Liver (tissue), 9 donors: Measurements from ENCODE around the gene C14orf180. TPM values are rescaled to one million over a fixed set of nuclear protein-coding genes. Genes with fewer than 3 reads are reported as not detected.

Experiments
- DNase-seq: peaks from one replicate; pipeline ENCODE4 v3.0.0-alpha.2; 2017; ENCODE audit warnings: low spot score
- H3K27ac ChIP-seq, 2 donors: one replicate each; pipeline ENCODE4 v1.7.0; 2013; ENCODE audit warnings: inconsistent platforms in 2 of 2, low read length in 2 of 2, control low read depth in 1 of 2, low read depth in 1 of 2, mild to moderate bottlenecking in 1 of 2
- H3K27me3 ChIP-seq, 4 donors: one replicate each; pipeline versions ENCODE4 v1.6.1 to v1.7.0; 2013; ENCODE audit warnings: low read length in 3 of 4, inconsistent platforms in 1 of 4, mild to moderate bottlenecking in 1 of 4, moderate library complexity in 1 of 4; ENCODE audit not compliant: control insufficient read depth in 4 of 4, insufficient read depth in 4 of 4
- H3K36me3 ChIP-seq, 4 donors: one replicate each; pipeline versions ENCODE4 v1.6.1 to v1.7.0; 2013; ENCODE audit warnings: low read length in 3 of 4, mild to moderate bottlenecking in 3 of 4, low read depth in 1 of 4, moderate library complexity in 1 of 4; ENCODE audit not compliant: control insufficient read depth in 4 of 4, insufficient read depth in 3 of 4
- H3K4me1 ChIP-seq, 4 donors: one replicate each; pipeline versions ENCODE4 v1.6.1 to v1.7.0; 2013; ENCODE audit warnings: low read length in 3 of 4, mild to moderate bottlenecking in 3 of 4, moderate library complexity in 1 of 4; ENCODE audit not compliant: control insufficient read depth in 4 of 4, insufficient read depth in 4 of 4
- H3K4me3 ChIP-seq, 3 donors: one replicate each; pipeline versions ENCODE4 v1.6.1 to v1.7.0; 2013; ENCODE audit warnings: low read length in 3 of 3, control low read depth in 1 of 3, low read depth in 1 of 3, mild to moderate bottlenecking in 1 of 3
- H3K9ac ChIP-seq, 2 donors: one replicate each; pipeline ENCODE4 v1.7.0; 2013; ENCODE audit warnings: low read length in 2 of 2, mild to moderate bottlenecking in 2 of 2, moderate library complexity in 2 of 2, control low read depth in 1 of 2, low read depth in 1 of 2
- H3K9me3 ChIP-seq, 4 donors: one replicate each; pipeline versions ENCODE4 v1.6.1 to v1.7.0; 2013; ENCODE audit warnings: low read length in 3 of 4; ENCODE audit not compliant: control insufficient read depth in 4 of 4
- EGR1 ChIP-seq, 2 donors: IDR thresholded peaks; 2 replicates each; pipeline ENCODE4 v1.6.1; 2016 to 2018; ENCODE audit warnings: antibody characterized with exemption in 2 of 2, low read depth in 2 of 2
- FOXA1 ChIP-seq: IDR thresholded peaks from 2 replicates; pipeline ENCODE4 v1.6.1; 2016; ENCODE audit warnings: antibody characterized with exemption
- FOXA2 ChIP-seq: IDR thresholded peaks from 2 replicates; pipeline ENCODE4 v1.6.1; 2016; ENCODE audit warnings: antibody characterized with exemption
- GABPA ChIP-seq, 2 donors: IDR thresholded peaks in 1 of 2; conservative IDR thresholded peaks in 1 of 2; 2 replicates each; pipeline ENCODE4 v1.6.1; 2016; ENCODE audit warnings: antibody characterized with exemption in 2 of 2, mild to moderate bottlenecking in 1 of 2, moderate library complexity in 1 of 2
- HNF4A ChIP-seq, 2 donors: conservative IDR thresholded peaks; 2 replicates each; pipeline ENCODE4 v1.6.1; 2016; ENCODE audit warnings: antibody characterized with exemption in 2 of 2, mild to moderate bottlenecking in 2 of 2
- HNF4G ChIP-seq: IDR thresholded peaks from 2 replicates; pipeline ENCODE4 v1.6.1; 2016; ENCODE audit warnings: antibody characterized with exemption
- JUND ChIP-seq, 2 donors: IDR thresholded peaks; 2 replicates each; pipeline ENCODE4 v1.6.1; 2016; ENCODE audit warnings: antibody characterized with exemption in 2 of 2
- MAX ChIP-seq: IDR thresholded peaks from 2 replicates; pipeline ENCODE4 v1.6.1; 2016; ENCODE audit warnings: antibody characterized with exemption
- NR2F2 ChIP-seq: IDR thresholded peaks from 2 replicates; pipeline ENCODE4 v1.6.1; 2016; ENCODE audit warnings: antibody characterized with exemption
- RAD21 ChIP-seq, 2 donors: IDR thresholded peaks; 2 replicates each; pipeline ENCODE4 v1.6.1; 2016; ENCODE audit warnings: antibody characterized with exemption in 2 of 2, mild to moderate bottlenecking in 2 of 2
- RXRA ChIP-seq, 2 donors: IDR thresholded peaks; 2 replicates each; pipeline ENCODE4 v1.6.1; 2017 to 2018; ENCODE audit warnings: antibody characterized with exemption in 2 of 2, mild to moderate bottlenecking in 1 of 2
- SP1 ChIP-seq: IDR thresholded peaks from 2 replicates; pipeline ENCODE4 v1.6.1; 2018; ENCODE audit warnings: antibody characterized with exemption, mild to moderate bottlenecking
- TAF1 ChIP-seq: conservative IDR thresholded peaks from 2 replicates; pipeline ENCODE4 v1.6.1; 2016; ENCODE audit warnings: antibody characterized with exemption, mild to moderate bottlenecking
- YY1 ChIP-seq: IDR thresholded peaks from 2 replicates; pipeline ENCODE4 v1.6.1; 2016; ENCODE audit warnings: antibody characterized with exemption, mild to moderate bottlenecking
- ZBTB33 ChIP-seq: IDR thresholded peaks from 2 replicates; pipeline ENCODE4 v1.6.1; 2016; ENCODE audit warnings: antibody characterized with exemption
- WGBS: extraction: QIAGEN DNeasy Blood & Tissue Kit; methylation state at CpG from one replicate; pipeline ENCODE4 v1.1.7; 2013; 5-methylcytosine and 5-hydroxymethylcytosine counted together
- polyA plus RNA-seq, 2 donors: library from polyadenylated mRNA; stranded (reverse) in 1 of 2; unstranded in 1 of 2; fragments of 200-250 nt in 1 of 2; fragments of >200 nt in 1 of 2; fragmentation: Nextera tagmentation in 1 of 2; extraction: Ambion mirVana in 1 of 2; gene quantifications; one replicate each; pipeline versions ENCODE4 v1.2.1 to v1.2.3, GENCODE V29; 2013 to 2015
- total RNA-seq, 2 donors: library from RNA; depleted of rRNA; stranded (reverse); fragments of >200 nt; gene quantifications; one replicate each; pipeline ENCODE4 v1.2.3, GENCODE V29; 2014
- TF ChIP-seq, protein P1 (sequence below): fragments of 150-350 bp; IDR thresholded peaks from 2 replicates; pipeline ENCODE4 v1.5.1; 2017; ENCODE audit warnings: improper control_type of control experiment, low read depth, low read length; ENCODE audit not compliant: missing input control
- TF ChIP-seq, protein P2 (sequence below): IDR thresholded peaks from 2 replicates; pipeline ENCODE4 v1.6.1; 2016; ENCODE audit warnings: antibody characterized with exemption, mild to moderate bottlenecking
- TF ChIP-seq, protein P3 (sequence below): IDR thresholded peaks from 2 replicates; pipeline ENCODE4 v1.6.1; 2016; ENCODE audit warnings: antibody characterized with exemption
- donor health status: healthy.
- donor health status: healthy.
- donor health status: healthy.
- donor health status: healthy.
- donor health status: healthy.

The C14orf180 gene
- total and polyA plus RNA-seq, 4 donors, result 0.09 to 4.0 (median 2.9) TPM

GRCh38 chr14:104546591-104547309 lies 32.8 kb upstream of the C14orf180 start:
- WGBS, result 73% methylated on average over 19 of the region's 19 CpGs

More at GRCh38 chr14:104546591-104547309, 32.8 kb upstream of the C14orf180 start:
- H3K27ac ChIP-seq, result no peak overlapping the region
- H3K9me3 ChIP-seq, result no peaks in the 10 kb centered on the region
- DNase-seq, result no peak
- no peaks in the 10 kb centered on the region for H3K4me1 ChIP-seq
- H3K4me3 ChIP-seq, result no peak overlapping the region
- H3K9ac ChIP-seq, result no peak overlapping the region
- H3K36me3 ChIP-seq, result no peaks in the 10 kb centered on the region
- H3K27me3 ChIP-seq, result peaks cover 0 to 14% (median 2%) of the 10 kb centered on the region in 4 donors
- TF ChIP-seq YY1 (no peak), JUND (IDR thresholded peaks at IDR 0.05) (no peak), RAD21 (IDR thresholded peaks at IDR 0.05) (no peak), HNF4G (no peak), MAX (no peak), FOXA1 (no peak), HNF4A (conservative IDR thresholded peaks at IDR 0.05) (no peak), TAF1 (no peak), NR2F2 (no peak), ZBTB33 (no peak), FOXA2 (no peak), RXRA (IDR thresholded peaks at IDR 0.05) (no peak), SP1 (no peak), EGR1 (IDR thresholded peaks at IDR 0.05; ENCODE audit: low read depth in 2 of 2) (no peak), GABPA (IDR thresholded peaks at IDR 0.05 in 1 of 2, conservative IDR thresholded peaks at IDR 0.05 in 1 of 2) (no peak)
- TF ChIP-seq, protein P1, sequence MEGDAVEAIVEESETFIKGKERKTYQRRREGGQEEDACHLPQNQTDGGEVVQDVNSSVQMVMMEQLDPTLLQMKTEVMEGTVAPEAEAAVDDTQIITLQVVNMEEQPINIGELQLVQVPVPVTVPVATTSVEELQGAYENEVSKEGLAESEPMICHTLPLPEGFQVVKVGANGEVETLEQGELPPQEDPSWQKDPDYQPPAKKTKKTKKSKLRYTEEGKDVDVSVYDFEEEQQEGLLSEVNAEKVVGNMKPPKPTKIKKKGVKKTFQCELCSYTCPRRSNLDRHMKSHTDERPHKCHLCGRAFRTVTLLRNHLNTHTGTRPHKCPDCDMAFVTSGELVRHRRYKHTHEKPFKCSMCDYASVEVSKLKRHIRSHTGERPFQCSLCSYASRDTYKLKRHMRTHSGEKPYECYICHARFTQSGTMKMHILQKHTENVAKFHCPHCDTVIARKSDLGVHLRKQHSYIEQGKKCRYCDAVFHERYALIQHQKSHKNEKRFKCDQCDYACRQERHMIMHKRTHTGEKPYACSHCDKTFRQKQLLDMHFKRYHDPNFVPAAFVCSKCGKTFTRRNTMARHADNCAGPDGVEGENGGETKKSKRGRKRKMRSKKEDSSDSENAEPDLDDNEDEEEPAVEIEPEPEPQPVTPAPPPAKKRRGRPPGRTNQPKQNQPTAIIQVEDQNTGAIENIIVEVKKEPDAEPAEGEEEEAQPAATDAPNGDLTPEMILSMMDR, result no peak
- TF ChIP-seq, protein P2, sequence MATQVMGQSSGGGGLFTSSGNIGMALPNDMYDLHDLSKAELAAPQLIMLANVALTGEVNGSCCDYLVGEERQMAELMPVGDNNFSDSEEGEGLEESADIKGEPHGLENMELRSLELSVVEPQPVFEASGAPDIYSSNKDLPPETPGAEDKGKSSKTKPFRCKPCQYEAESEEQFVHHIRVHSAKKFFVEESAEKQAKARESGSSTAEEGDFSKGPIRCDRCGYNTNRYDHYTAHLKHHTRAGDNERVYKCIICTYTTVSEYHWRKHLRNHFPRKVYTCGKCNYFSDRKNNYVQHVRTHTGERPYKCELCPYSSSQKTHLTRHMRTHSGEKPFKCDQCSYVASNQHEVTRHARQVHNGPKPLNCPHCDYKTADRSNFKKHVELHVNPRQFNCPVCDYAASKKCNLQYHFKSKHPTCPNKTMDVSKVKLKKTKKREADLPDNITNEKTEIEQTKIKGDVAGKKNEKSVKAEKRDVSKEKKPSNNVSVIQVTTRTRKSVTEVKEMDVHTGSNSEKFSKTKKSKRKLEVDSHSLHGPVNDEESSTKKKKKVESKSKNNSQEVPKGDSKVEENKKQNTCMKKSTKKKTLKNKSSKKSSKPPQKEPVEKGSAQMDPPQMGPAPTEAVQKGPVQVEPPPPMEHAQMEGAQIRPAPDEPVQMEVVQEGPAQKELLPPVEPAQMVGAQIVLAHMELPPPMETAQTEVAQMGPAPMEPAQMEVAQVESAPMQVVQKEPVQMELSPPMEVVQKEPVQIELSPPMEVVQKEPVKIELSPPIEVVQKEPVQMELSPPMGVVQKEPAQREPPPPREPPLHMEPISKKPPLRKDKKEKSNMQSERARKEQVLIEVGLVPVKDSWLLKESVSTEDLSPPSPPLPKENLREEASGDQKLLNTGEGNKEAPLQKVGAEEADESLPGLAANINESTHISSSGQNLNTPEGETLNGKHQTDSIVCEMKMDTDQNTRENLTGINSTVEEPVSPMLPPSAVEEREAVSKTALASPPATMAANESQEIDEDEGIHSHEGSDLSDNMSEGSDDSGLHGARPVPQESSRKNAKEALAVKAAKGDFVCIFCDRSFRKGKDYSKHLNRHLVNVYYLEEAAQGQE, result no peak
- TF ChIP-seq, protein P3, sequence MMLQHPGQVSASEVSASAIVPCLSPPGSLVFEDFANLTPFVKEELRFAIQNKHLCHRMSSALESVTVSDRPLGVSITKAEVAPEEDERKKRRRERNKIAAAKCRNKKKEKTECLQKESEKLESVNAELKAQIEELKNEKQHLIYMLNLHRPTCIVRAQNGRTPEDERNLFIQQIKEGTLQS, result no peak
